GM10266 (cell line): ENCODE results near the gene TRAPPC10.

Experiments
- DNase-seq: peaks from one replicate; pipeline ENCODE4 v3.0.0; 2012; ENCODE audit errors: extremely low spot score
- TF ChIP-seq, protein P1 (sequence below): IDR thresholded peaks from 2 replicates; pipeline ENCODE4 v1.5.1; 2012; ENCODE audit warnings: mild to moderate bottlenecking, low read depth; ENCODE audit not compliant: control insufficient read depth, insufficient read depth; ENCODE audit errors: missing control alignments

The TRAPPC10 gene

DNA sequence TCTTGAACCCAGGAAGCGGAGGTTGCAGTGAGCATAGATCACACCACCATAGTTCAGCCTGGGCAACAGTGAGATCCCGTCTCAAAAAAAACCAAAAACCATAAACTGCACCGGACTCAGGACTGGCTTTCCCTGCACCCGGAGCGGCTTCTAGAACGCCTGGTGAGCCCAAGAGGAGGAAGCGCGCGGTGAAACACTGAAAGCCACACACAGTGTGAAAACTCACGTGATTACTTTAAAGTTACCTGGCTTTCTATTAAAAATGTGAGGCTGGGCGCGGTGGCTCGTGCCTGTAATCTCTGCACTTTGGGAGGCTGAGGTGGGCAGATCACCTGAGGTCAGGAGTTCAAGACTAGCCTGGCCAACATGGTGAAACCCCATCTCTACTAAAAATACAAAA is 7.0 kb upstream of the TRAPPC10 start:
- TF ChIP-seq, protein P1, sequence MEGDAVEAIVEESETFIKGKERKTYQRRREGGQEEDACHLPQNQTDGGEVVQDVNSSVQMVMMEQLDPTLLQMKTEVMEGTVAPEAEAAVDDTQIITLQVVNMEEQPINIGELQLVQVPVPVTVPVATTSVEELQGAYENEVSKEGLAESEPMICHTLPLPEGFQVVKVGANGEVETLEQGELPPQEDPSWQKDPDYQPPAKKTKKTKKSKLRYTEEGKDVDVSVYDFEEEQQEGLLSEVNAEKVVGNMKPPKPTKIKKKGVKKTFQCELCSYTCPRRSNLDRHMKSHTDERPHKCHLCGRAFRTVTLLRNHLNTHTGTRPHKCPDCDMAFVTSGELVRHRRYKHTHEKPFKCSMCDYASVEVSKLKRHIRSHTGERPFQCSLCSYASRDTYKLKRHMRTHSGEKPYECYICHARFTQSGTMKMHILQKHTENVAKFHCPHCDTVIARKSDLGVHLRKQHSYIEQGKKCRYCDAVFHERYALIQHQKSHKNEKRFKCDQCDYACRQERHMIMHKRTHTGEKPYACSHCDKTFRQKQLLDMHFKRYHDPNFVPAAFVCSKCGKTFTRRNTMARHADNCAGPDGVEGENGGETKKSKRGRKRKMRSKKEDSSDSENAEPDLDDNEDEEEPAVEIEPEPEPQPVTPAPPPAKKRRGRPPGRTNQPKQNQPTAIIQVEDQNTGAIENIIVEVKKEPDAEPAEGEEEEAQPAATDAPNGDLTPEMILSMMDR = no peak
- no peak for DNase-seq

DNA sequence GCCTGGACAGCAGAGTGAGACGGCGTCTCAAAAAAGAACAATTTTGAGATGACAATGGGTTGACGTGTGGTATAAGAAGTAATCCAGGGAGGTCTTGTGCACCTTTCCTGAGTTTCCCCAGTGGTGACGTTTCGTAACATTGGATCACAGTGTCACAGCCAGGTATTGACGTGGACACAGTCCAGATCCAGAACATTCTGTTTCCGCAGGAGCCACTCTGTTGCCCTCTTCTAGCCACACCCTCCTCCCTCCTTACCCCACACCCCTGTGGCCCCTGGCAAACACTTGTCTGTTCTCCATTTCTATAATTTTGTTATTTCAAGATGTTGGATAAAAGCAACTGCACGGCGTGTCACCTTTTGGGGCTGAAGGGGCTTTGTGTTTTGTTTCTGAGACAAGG is 6.5 kb upstream of the TRAPPC10 start:
- TF ChIP-seq, protein P1 = no peak
- no peak for DNase-seq

DNA sequence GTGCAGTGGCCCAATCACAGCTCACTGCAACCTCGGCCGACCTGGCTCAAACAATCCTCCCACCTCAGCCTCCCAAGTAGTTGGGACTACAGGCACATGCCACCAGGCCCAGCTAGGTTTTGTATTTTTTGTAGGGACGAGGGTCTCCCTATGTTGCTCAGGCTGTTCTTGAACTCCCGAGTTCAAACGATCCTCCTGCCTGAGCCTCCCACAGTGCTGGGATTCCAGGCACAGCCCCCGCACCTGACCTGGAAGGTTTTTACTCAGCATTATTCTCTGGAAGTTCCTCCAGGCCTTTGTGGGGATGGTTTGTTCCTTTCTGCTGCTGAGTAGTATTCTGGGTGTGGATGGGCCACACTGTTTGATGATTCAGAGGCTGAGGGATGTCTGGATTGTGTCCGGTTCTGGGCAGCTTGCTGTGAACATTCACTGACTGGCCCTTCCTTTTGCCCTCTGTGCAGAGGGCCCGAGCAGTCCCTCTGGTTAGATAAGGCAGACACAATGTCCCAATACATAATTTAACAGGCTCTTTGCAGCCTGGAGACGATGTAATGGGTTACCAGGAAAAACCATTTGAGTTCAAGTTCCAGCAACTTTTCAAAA is 6.0 kb upstream of the TRAPPC10 start:
- no peak for DNase-seq
- TF ChIP-seq, protein P1 = no peak

DNA sequence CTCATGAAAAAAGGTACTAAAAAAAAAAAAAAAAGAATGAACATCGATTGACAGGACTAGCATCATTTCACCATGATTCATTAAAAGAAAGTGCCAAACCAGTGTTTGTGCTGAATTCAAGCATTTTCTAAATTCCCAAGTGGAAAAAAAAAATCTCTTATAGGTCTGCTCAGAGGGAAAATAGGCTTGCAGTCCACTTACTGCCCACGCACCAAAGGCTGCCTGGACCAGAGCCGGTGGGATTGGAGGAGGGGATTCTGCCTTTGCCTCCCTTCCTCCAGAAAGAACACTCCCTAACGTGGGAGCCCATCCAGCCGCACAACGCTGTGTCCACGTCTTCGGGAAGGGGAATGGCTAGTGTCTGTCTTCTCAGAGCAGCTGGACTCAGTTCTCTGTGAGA is 5.5 kb upstream of the TRAPPC10 start:
- TF ChIP-seq, protein P1 = no peak
- no peak for DNase-seq

DNA sequence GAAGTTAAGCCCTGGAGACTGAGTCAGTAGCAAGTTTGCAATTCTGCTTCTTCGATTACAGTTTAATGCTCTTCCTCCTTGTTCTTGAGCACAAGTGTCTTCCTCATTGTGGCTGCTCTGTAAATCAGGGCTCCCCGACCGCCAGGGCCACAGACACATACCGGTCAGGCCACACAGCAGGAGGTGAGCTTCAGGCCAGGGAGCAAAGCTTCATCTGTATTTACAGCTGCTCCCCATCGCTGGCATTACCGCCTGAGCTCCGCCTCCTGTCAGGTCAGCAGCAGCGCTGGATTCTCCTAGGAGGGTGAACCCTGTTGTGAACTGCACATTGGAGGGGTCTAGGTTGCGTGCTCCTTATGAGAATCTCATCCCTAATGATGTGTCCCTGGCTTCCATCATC is 1.7 kb upstream of the TRAPPC10 start:
- TF ChIP-seq, protein P1 = no peak
- DNase-seq = no peak

DNA sequence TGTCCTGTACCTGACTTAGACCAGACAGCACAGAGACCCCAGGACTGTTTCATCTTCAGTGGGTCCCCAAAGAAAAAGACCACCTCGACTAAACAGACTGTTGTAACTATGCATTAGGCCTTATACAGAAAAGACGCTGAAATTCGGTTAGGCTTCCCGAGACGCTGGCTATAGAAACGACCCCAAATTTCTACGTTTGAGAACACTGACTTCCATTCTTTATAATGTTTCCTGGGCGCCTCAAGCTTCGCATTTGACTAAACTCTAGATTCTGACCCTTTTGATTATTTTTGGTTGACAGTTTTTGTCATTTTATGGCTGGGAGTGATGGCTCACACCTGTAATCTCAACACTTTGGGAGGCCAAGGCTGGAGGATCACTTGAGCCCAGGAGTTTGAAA is 986 bp upstream of the TRAPPC10 start:
- TF ChIP-seq, protein P1 = no peak
- no peak for DNase-seq

DNA sequence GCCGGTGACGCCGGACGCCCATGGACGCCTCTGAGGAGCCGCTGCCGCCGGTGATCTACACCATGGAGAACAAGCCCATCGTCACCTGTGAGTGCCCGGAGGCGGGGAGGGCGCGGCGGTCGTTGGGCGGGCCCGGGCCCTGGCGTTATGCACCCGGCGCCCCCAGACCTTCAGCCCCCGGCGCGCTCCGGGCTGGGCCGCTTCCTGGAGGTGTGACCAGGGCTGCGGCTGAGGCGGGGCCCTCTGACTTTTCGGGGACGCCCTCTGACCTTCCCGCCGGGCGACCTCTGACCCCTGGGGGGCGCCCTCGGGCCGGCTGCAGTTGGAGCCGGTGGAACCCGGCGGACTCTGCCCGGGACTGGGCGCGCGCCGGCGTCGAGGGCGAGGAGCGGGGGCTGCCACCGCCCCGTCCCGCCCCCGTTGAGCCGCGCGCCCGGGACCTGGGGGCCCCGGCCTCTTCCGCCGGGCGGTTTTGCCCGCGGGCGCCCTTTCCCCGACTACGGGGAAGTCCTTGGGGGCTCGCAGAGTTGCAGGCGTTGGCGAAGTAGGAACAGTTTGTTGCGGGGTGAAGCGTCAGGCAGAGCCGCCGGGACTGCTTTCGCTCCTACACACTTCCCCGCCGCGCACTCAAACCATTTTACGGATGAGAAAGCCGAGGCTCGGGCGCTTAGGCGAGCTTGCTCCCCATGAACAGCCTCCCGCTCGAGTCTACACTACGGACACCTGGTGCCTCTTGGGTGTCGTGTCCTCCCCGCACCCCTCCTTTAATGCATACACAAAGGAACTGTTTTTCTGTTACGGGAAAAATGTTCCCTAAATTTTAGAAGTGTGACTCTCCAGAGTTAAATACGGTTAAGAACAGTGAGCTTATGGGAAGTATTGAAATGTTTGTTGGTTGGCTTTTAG is 618 bp downstream of the TRAPPC10 start:
- TF ChIP-seq, protein P1 = peak; percentile 73
- DNase-seq = peak; percentile 95
